Measurements from ENCODE around the gene TRIM49D2. TPM values are rescaled to one million over a fixed set of nuclear protein-coding genes. Genes with fewer than 3 reads are reported as not detected.

TRIM49D2 gene, protein sequence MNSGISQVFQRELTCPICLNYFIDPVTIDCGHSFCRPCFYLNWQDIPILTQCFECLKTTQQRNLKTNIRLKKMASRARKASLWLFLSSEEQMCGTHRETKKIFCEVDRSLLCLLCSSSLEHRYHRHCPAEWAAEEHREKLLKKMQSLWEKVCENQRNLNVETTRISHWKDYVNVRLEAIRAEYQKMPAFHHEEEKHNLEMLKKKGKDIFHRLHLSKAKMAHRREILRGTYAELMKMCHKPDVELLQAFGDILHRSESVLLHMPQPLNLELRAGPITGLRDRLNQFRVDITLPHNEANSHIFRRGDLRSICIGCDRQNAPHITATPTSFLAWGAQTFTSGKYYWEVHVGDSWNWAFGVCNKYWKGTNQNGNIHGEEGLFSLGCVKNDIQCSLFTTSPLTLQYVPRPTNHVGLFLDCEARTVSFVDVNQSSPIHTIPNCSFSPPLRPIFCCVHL
- total RNA-seq = not detected in 2 replicates

DNA sequence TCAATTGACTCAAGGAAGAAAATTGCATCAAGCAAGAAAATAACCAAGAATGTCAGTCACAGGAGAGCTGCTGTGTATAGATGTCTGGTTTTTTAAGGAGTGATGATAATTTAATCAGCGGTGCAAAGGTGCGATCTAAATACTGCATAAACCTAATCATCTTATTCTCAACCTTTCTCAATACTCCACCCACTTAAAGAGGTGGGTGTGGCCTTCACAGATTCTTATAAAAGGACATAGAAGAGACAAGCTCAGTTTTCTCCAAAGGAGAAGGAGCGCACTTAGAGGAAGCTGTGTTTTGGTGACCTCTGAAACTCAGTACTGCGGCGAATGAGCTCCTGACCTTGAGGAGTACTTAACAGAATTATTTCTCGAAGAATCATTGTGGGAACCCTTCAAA, at the start of gene TRIM49D2:
TSS of gene TRIM49D2 (plus strand) at position 301 of the 400 bp plus-strand sequence. CDS start 2,698 bp downstream, outside the sequence.

GRCh38 chr11:89922195-89922660, 1.6 kb upstream of the TRIM49D2 start, which contains the start of gene TRIM49D1:
Gene TRIM49D1 (minus strand): TSS chr11:89922245. CDS start chr11:89917710, 4,535 bp downstream.

DNA sequence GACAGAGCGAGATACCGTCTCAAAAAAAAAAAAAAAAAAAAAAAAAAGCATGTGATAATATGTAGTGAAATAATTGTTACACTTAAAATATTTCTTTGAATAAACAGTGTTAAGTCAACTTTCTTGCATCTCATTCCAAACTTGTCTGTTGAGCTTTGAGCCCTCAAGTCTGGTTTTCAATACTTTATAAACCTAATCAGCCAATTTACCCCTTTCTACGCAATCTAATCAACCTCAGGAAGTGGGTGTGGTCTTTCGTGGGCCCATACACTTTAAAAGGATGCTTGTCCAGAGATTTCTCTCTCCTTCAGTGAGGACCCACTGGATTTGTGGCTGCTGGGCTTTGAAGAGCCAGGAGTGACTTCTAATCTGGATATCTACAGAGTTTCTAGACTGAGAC, 41.9 kb downstream of the TRIM49D2 start, which contains the start of gene TRIM64:
TSS of gene TRIM64 (plus strand) at position 301 of the 400 bp plus-strand sequence. CDS start 2,467 bp downstream, outside the sequence.

Small RNA genes within 50 kb of the gene (small RNA-seq; reads per million reads assigned to genes)
- not detected for gene AP004607.1

Other genes starting within 250 kb of the TRIM49D2 start
- gene TRIM77, start 213.8 kb upstream of the TRIM49D2 start, total RNA-seq = not detected in 2 replicates
- not detected in 2 replicates for gene TRIM49, start 115.5 kb upstream of the TRIM49D2 start, total RNA-seq
- gene TRIM64B, start 45.6 kb upstream of the TRIM49D2 start, total RNA-seq = not detected in 2 replicates
- not detected in 2 replicates for gene TRIM49D1, start 1.8 kb upstream of the TRIM49D2 start, total RNA-seq
- not detected in 2 replicates for gene TRIM64, start 42.0 kb downstream of the TRIM49D2 start, total RNA-seq
- gene TRIM49C, start 107.0 kb downstream of the TRIM49D2 start, total RNA-seq = not detected in 2 replicates
- gene UBTFL1, start 161.9 kb downstream of the TRIM49D2 start, total RNA-seq = not detected in 2 replicates
- 0.73 and 0.98 TPM in 2 replicates for gene NAALAD2, start 210.6 kb downstream of the TRIM49D2 start, total RNA-seq

All from subcutaneous preadipocyte (primary cell).